ENCODE results near the gene IGLL5. TPM values are rescaled to one million over a fixed set of nuclear protein-coding genes. Genes with fewer than 3 reads are reported as not detected.

IGLL5 gene
- total and polyA plus RNA-seq, 9 of the 15 experiments (the other 6 are each of a cell fraction or from before 2014, with no cell fraction given): not detected

DNA sequence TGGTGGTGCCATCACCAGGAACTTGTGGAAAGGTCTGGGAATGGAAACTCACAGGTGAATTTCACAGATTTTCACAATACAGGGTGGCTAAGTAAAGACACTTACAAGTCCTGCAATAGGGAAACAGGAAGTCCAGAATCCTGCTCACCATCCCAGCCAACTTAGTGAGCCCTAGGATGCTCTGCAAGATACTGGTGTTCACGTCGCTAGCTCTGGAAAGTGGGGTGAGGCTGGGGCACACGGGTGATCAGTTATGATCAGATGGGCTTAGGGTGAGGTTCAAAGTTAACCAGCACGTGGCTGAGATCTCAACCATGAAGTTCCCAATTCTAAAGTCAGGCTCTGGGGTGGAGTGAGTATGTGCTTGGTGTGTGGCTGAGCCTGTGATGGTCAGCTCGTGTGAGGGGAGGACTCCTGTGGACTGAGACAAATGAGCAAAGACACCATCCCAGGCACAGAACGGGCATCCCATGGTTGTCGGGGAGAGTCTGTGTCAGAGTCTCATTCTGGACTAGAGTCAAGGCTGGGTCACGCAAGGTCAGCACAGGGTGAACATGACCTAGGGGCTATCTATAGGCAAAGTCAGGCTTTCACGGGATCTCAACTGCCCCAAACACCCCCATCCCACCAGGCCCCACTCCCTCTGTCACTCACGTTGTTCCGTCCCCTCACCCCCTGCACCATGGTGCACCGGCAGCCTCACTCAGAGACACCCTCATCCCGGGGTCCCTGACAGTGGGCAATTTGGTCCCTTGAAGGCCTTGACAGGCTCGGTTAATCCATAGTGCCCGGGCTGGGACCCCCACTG lies 23.9 kb downstream of the IGLL5 start:
- Histone ChIP-seq H3K9ac (ENCODE audit: insufficient read depth in 1 of 2, low read depth in 2 of 2, low read length in 2 of 2) (no peak overlapping the region), H3K4me1 (replicated peaks in 1 of 2; ENCODE audit: control insufficient read depth in 2 of 2, insufficient read depth in 2 of 2, low read length in 2 of 2) (no peaks in the 10 kb centered on the region), H2AFZ (ENCODE audit: low read depth, low read length) (no peak overlapping the region), H3K27ac (ENCODE audit: extremely low read depth, low read depth, low read length) (no peak overlapping the region), H3K4me3 (no peak overlapping the region), H3K9me1 (ENCODE audit: control insufficient read depth, insufficient read depth, low read length) (peaks cover 3% of the 10 kb centered on the region), H4K20me1 (replicated peaks; ENCODE audit: control insufficient read depth, insufficient read depth, low read length) (peaks cover 89% of the 10 kb centered on the region), H3K27me3 (ENCODE audit: control insufficient read depth in 2 of 2, insufficient read depth in 2 of 2, low read length in 2 of 2) (peaks cover 45 to 93% of the 10 kb centered on the region in 2 experiments), H3K79me2 (ENCODE audit: control insufficient read depth, insufficient read depth, low read length) (no peaks in the 10 kb centered on the region), H3K4me2 (ENCODE audit: insufficient read depth, low read length) (no peak overlapping the region), H3K36me3 (ENCODE audit: control insufficient read depth, insufficient read depth, low read length) (no peaks in the 10 kb centered on the region), H3K9me3 (replicated peaks; ENCODE audit: control insufficient read depth, insufficient read depth, low read depth, low read length) (no peaks in the 10 kb centered on the region)
- ATAC-seq (no peak), DNase-seq (ENCODE audit: extremely low read depth in 1 of 4, low spot score in 3 of 4) (peak in 3 of 4 experiments; percentile 55 to 61 (median 58)), FAIRE-seq (no peak)
- in situ Hi-C loops (cut with MboI) (no loop called here), intact Hi-C loops (cut with micrococcal nuclease) (no loop called here)
- under 1% methylated on average over 15 of the region's 15 CpGs for WGBS (ENCODE audit: insufficient coverage, low coverage, missing lambda C conversion rate)
- no TSS peak for BruUV-seq (replicated peaks)
- ChIA-PET CTCF (ENCODE audit: low intra/inter-chr PET ratio) (no interaction called here), POLR2A (interaction anchor here (0.7 to 4.4 kb wide), 11 partner anchors 9 to 914 kb away, joined by 3 to 39 read pairs (median 5); no protein-coding TSS in a partner anchor)
- TF ChIP-seq NFIX (CRISPR knock-in tag; IDR thresholded peaks at IDR 0.05; ENCODE audit: low read depth): no peak
- TF ChIP-seq TBL1XR1 (IDR thresholded peaks at IDR 0.05; ENCODE audit: low read length in 2 of 2): peak in 1 of 2 experiments; percentile 70; a peak in 1 of 4 replicates
- TF ChIP-seq GTF2F1 (IDR thresholded peaks at IDR 0.05; ENCODE audit: low read depth, low read length): 0 out of 2 replicates have a peak, but pooled peaks have one; percentile 64
- TF ChIP-seq, protein P1, sequence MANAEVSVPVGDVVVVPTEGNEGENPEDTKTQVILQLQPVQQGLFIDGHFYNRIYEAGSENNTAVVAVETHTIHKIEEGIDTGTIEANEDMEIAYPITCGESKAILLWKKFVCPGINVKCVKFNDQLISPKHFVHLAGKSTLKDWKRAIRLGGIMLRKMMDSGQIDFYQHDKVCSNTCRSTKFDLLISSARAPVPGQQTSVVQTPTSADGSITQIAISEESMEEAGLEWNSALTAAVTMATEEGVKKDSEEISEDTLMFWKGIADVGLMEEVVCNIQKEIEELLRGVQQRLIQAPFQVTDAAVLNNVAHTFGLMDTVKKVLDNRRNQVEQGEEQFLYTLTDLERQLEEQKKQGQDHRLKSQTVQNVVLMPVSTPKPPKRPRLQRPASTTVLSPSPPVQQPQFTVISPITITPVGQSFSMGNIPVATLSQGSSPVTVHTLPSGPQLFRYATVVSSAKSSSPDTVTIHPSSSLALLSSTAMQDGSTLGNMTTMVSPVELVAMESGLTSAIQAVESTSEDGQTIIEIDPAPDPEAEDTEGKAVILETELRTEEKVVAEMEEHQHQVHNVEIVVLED (CRISPR knock-in tag; IDR thresholded peaks at IDR 0.05): no peak
- TF ChIP-seq MCM7 (IDR thresholded peaks at IDR 0.05): peak in 1 of 2 experiments; percentile 97; a peak in 2 of 4 replicates
- TF ChIP-seq NEUROD1 (IDR thresholded peaks at IDR 0.05; ENCODE audit: borderline replicate concordance, low read depth, low read length, partially characterized antibody): no peak
- TF ChIP-seq SMAD4 (CRISPR knock-in tag; conservative IDR thresholded peaks at IDR 0.05): no peak
- TF ChIP-seq HNRNPLL (IDR thresholded peaks at IDR 0.05; ENCODE audit: low read depth, low read length, poor library complexity, severe bottlenecking): peak; percentile 18
- TF ChIP-seq, protein P2, sequence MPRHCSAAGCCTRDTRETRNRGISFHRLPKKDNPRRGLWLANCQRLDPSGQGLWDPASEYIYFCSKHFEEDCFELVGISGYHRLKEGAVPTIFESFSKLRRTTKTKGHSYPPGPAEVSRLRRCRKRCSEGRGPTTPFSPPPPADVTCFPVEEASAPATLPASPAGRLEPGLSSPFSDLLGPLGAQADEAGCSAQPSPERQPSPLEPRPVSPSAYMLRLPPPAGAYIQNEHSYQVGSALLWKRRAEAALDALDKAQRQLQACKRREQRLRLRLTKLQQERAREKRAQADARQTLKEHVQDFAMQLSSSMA (CRISPR knock-in tag; IDR thresholded peaks at IDR 0.05): no peak
- TF ChIP-seq, protein P3, sequence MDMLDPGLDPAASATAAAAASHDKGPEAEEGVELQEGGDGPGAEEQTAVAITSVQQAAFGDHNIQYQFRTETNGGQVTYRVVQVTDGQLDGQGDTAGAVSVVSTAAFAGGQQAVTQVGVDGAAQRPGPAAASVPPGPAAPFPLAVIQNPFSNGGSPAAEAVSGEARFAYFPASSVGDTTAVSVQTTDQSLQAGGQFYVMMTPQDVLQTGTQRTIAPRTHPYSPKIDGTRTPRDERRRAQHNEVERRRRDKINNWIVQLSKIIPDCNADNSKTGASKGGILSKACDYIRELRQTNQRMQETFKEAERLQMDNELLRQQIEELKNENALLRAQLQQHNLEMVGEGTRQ (CRISPR knock-in tag; IDR thresholded peaks at IDR 0.05): 0 out of 2 replicates have a peak, but pooled peaks have one; percentile 18
- peak; percentile 88 for TF ChIP-seq MCM3 (IDR thresholded peaks at IDR 0.05)
- no peak for TF ChIP-seq TEAD4 (IDR thresholded peaks at IDR 0.05; ENCODE audit: low read length)
- no peak for TF ChIP-seq TEAD4 (CRISPR knock-in tag; IDR thresholded peaks at IDR 0.05; ENCODE audit: borderline replicate concordance)
- TF ChIP-seq RNF2 (IDR thresholded peaks at IDR 0.05): no peak
- peak; percentile 37 for TF ChIP-seq RBM39 (optimal IDR thresholded peaks at IDR 0.05; ENCODE audit: low read depth, low read length)
- peak; percentile 85; the same call in 1 of the 2 replicates for TF ChIP-seq HNRNPUL1 (IDR thresholded peaks at IDR 0.05; ENCODE audit: low read length)
- TF ChIP-seq TAF15 (IDR thresholded peaks at IDR 0.05; ENCODE audit: low read depth, low read length): peak; percentile 90; the same call in 1 of the 2 replicates
- no peak for TF ChIP-seq ASH1L (IDR thresholded peaks at IDR 0.05; ENCODE audit: borderline replicate concordance, low read depth, partially characterized antibody)
- no peak for TF ChIP-seq HCFC1 (IDR thresholded peaks at IDR 0.05; ENCODE audit: low read depth, low read length)

Measured in K562 (cell line).